Right lobe of liver (tissue), 4 donors: ENCODE results near the gene MACROD2.

Experiments used
- POLR2A ChIP-seq: fragments of 450-650 bp; IDR thresholded peaks from one replicate; pipeline ENCODE4 v1.6.1; 2017; ENCODE audit warnings: antibody characterized with exemption, mild to moderate bottlenecking
- TF ChIP-seq, protein P1 (sequence below), 4 donors: fragments of 200-600 bp in 3 of 4; fragments of 450-650 bp in 1 of 4; IDR thresholded peaks; one replicate each; pipeline versions ENCODE4 v1.5.1 to v1.8.0; 2016 to 2022; ENCODE audit warnings: antibody characterized with exemption in 4 of 4, mild to moderate bottlenecking in 2 of 4
- donor health status: DM: no; HTN: no; CAD: no.
- donor health status: DM: no; HTN: no; CAD: no.
- donor health status: DM: no; HTN: yes; CAD: no.

DNA sequence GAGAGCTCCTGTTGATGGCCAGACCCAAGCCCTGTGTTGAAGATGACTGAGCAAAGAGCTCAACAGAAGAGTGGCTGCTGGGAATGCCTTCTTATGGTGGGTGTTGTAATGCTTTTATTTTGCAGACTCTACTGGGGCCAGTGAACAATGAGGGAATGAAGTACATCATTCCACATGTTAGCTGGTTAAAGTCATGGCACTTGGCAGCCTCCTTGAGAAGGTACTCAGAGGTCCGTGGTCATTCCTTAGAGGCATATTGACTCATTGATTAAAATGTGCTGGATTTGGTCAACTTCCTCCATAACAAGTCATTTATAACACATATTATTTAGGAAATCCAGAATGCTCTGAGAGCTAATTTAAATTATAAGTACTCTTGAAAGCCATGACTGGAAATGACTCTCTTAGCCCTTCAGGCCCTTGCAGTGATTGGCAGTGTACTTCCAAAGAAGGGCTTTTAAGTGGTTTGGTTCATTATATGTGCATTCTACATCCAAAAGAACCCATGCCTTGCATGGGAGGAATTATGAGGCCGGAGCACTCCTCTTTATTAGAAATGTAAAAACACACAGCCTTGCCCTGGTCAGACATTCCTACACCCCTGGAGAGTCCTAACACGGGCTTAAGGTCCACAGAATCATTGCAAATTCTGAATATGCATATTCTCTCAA, 1601.0 kb downstream of the MACROD2 start:
- TF ChIP-seq, protein P1, sequence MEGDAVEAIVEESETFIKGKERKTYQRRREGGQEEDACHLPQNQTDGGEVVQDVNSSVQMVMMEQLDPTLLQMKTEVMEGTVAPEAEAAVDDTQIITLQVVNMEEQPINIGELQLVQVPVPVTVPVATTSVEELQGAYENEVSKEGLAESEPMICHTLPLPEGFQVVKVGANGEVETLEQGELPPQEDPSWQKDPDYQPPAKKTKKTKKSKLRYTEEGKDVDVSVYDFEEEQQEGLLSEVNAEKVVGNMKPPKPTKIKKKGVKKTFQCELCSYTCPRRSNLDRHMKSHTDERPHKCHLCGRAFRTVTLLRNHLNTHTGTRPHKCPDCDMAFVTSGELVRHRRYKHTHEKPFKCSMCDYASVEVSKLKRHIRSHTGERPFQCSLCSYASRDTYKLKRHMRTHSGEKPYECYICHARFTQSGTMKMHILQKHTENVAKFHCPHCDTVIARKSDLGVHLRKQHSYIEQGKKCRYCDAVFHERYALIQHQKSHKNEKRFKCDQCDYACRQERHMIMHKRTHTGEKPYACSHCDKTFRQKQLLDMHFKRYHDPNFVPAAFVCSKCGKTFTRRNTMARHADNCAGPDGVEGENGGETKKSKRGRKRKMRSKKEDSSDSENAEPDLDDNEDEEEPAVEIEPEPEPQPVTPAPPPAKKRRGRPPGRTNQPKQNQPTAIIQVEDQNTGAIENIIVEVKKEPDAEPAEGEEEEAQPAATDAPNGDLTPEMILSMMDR (IDR thresholded peaks at IDR 0.05), result no peak
- no peak for TF ChIP-seq POLR2A
